AML-193 (cell line): ENCODE results near the gene NXPE2.
"Not testable (repeated sequence)": the region's sequence is repeated elsewhere in the genome, so short reads cannot be mapped to it uniquely, and the experiment has no call there.

Experiments used
- DNase-seq, 2 experiments: peaks; one replicate each; lab custom pipeline; 2025; lab: John Stamatoyannopoulos, UW

Gene NXPE2

DNA sequence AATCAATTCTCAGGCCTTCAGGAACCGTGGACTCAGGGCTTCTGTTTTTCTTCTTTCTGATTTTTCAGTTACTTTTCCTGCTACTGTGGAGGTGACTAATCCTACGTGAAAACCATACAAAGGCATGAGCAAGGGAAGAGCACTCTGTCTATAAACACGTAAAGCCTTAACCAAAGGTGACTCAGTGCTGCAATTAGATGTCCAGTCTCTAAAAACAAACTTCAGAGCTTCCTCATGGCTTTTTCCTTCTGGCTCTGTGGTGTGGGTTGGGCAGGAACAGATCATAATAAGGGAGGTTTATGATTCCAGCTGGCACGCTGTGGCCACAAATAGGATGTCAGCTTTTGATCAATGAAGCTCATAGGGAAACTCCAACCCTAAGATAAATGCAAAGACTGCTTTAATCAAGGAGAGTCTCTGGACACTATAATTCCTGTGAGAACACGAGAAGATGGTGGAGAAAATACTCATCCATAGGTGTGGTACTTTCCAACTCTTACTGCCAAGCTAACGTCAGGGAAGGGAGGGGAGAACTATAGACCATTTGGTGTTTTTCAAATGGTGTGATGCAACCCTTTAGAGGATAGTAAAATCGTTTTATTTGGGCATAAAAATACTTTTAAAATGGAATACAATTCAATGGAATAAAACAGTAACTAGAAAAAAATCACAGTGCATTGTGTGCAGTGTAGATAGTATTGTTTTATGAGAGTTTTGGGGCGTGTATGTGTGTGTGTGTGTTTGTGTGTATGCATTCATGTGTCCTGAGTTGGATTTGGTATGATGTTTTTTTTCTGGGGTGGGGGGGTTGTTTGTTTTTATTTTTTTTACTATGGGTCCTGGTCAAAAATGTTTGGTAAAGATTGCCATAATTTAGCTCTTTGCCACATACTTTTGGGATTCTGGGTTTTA lies at the start of gene NXPE2:
TSS of gene NXPE2 (plus strand) at position 403 of the 912 bp plus-strand sequence. CDS start at position 452, 49 bp downstream.
- no peak for DNase-seq

DNA sequence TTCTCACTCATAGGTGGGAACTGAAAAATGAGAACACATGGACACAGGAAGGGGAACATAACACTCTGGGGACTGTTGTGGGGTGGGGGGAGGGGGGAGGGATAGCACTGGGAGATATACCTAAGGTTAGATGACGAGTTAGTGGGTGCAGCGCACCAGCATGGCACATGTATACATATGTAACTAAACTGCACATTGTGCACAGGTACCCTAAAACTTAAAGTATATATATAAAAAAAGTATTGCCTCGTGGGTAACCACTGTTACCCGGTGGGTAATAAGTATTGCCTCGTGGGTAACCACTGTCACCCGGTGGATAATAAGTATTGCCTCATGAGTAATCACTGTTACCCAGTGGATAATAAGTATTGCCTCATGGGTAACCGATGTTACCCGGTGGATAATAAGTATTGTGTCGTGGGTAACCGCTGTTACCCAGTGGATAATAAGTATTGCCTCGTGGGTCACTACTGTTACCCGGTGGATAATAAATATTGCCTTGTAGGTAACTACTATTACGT lies 46.8 kb upstream of the NXPE2 start:
- not testable (repeated sequence) for DNase-seq

DNA sequence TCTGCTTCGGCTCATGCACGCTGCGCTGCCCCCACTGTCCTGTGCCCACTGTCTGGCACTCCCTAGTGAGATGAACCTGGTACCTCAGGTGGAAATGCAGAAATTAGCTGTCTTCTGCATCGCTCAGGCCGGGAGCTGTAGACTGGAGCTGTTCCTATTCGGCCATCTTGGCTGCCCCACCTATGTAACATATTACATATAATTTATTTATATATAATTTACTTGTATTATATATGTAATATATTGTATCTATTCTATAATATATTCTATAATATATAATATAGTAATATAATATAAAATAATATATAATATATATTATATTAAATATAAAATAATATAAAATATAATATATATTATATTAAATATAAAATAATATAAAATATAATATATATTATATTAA lies 38.9 kb upstream of the NXPE2 start:
- DNase-seq, result not testable (repeated sequence)

DNA sequence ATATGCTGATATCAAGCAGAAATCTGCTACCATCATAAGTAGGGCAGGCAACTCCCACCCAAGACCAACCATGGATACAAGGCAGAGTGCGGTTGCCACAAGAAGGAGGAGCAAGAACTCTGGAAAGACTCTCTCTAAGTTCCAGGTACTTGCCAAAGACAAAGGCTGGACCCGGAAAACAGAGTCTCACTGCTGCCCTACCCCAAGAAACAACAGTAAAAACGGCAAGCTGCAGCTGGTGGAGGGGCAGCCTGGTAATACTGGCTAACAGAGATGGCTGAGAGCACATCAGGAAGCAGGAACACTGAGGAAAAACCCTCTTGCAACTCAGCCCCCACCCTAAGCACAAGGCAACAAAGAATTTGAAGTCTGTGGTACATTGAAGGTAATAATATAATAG lies 27.7 kb upstream of the NXPE2 start:
- DNase-seq, result no peak

DNA sequence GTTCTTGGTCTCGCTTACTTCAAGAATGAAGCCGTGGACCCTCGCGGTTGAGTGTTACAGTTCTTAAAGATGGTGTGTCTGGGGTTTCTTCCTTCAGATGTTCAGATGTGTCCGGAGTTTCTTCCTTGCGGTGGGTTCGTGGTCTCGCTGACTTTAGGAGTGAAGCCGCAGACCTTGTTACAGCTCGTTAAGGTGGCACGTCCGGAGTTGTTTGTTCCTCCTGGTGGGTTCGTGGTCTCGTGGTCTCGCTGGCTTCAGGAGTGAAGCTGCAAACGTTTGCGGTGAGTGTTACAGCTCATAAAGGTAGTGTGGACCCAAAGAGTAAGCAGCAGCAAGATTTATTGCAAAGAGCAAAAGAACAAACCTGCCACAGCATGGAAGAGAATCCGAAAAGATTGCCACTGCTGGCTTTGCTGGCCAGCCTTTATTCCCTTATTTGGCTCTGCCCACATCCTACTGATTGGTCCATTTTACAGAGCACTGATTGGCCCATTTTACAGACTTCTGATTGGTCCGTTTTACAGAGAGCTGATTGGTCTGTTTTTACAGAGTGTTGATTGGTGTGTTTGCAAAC lies 27.1 kb upstream of the NXPE2 start:
- DNase-seq, result no peak

DNA sequence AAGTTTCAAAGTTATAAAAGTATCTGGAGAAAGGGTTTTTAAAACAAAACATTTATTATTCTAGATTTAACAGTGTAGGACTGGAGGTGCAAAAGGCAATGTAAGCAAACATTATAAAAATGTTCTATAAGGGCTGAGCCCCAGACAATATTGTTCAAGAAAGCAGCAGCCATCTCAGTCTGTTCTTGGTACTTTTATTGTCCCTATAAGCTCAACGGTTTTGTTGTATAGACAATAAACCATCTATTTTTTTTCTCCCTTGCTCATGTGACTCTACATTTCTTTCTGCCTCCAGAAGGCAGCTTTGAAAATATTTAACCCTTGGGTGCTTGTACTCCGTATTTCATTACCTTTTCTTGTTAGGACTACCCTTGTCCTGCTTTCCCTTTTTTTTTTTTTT lies 25.2 kb upstream of the NXPE2 start:
- no peak for DNase-seq

DNA sequence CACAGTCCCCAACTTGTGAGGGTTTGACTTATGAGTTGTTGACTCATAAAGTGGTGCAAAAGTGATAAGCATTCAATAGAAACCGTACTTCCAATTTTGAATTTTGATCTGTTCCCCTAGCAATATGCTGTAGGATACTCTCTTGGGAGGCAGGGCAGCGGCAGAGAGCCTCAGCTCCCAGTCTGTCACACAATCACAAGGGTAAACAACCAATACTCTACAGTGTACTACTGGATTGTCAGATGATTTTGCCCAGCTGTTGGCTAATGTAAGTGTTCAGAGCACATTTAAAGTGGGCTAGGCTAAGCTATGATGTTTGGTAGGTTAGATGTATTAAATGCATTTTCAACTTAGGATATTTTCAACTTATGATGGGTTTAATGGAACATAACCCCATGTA lies 13.7 kb upstream of the NXPE2 start:
- DNase-seq, result no peak

DNA sequence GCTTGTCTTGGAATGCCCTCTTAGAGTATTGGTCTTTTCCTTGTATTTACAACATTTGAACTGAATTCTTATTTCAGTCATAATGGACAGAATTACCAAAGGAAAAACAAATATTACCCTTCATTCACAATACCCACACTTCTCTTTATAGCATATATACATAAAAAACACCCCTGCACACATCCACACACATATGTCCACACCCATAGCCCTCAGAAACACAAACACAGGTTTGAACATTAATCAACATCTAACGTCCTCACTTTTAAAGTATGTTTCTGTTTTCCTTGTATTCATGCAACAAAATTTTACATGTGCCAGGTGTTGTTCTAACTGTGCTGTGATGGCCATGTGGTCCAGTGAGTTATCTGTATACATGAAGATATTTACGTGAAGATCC lies 11.6 kb upstream of the NXPE2 start:
- DNase-seq, result no peak

DNA sequence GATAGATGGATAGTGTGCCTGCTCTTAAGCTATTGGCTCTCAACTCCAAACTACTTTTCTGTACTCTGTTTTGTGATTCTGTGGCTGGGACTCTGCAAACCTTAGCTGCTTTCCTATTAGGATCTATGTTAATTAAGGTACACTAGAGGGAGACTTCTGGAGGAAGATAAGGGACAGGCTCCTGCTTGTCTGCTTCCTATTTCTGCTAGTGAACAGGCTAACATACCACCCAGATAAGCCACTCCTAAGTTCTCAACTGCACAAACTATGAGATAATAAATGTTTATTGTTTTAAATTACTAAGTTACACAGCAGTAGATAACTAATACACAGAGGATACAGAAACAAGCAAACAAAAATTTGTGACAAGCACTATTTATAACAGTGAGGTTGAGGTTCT lies 10.2 kb upstream of the NXPE2 start:
- no peak for DNase-seq

DNA sequence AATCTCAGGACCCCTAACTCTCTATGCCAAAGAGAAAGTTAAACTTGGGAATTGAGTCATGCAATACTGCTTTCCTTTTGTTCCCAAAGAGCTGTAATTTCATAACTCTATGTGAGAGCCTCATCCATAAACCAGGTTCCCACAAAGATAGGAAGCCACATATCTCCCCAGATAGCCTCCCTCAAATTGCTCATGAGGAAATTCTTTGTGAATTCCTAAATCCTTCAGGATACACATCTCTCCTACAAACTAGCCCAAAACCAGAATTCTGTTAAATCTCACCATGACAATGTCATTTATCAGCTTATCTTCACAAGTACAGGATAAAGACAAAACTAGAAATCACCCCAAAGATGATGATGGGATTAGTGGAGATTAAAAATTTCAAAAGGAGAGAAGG lies 4.7 kb upstream of the NXPE2 start:
- no peak for DNase-seq

DNA sequence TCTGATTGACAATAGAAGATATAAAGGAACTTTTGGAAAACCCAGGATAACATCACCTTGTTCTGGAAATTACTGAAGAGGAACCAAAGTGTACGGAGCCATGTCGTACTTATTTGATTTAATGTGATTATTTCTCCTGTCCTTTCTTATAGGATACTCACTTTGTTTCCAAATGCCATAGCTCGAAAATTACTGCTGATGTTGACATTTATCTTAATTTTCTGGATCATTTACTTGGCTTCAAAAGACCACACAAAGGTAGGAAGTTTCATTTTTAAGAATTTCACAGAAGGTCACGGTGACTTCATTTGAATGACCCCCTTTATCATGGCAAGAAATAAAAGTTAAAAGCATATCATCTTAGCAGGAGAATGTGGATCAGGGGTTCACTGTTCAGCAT lies 1.2 kb downstream of the NXPE2 start:
- DNase-seq, result no peak

DNA sequence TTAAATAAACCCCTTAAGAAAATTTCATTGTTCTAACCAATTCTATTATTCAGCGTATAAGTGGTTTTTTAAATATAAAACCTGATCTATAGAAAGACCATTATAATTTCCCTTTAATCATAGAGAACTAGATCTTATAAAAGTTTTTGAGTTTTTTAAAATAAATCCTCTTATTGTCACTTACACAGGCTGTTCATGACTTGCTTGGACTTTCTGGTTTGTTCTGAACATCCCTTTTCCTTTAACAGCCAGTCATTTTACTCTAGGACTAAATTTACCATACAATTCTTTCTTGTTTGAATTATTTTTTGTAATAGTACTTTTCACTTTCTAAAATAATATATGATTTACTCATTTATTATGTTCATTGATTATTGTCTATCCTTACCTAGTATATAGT lies 4.7 kb downstream of the NXPE2 start:
- no peak for DNase-seq

DNA sequence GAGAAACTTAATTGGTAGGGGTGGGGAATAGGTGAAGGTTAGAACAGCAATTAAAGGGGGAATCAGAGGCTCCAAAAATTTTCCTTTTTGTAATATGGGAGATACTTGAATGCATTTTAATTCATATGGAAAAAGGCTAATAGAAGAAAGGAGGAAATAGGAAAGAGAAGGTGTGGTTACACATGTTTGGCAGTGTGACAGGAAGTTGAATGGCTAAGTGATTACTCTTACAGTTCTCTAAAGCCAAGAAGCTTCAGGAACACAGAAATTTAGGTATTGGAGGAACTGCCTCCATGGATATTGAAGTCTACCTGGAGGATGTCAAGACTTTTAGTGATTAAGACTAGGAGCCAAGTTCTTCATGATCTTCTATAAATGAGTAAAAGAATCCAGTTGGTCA lies 6.3 kb downstream of the NXPE2 start:
- no peak for DNase-seq

DNA sequence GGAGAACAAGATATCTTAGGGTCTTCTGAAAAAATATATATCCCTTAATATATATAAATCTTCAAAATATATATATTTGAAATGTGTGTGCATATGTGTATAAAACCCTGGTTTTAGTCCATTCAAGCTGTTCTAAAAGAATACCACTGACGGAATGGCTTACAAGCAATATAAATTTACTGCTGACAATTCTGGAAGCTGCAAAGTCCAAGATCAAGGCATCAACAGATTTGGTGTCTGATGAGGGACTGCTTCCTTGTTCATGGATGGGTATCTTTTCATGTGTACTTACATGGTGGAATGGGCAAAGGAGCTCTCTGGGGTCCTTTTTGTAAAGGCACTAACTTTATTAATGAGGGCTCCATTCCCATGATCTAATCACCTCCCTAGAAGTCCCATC lies 6.8 kb downstream of the NXPE2 start:
- no peak for DNase-seq

DNA sequence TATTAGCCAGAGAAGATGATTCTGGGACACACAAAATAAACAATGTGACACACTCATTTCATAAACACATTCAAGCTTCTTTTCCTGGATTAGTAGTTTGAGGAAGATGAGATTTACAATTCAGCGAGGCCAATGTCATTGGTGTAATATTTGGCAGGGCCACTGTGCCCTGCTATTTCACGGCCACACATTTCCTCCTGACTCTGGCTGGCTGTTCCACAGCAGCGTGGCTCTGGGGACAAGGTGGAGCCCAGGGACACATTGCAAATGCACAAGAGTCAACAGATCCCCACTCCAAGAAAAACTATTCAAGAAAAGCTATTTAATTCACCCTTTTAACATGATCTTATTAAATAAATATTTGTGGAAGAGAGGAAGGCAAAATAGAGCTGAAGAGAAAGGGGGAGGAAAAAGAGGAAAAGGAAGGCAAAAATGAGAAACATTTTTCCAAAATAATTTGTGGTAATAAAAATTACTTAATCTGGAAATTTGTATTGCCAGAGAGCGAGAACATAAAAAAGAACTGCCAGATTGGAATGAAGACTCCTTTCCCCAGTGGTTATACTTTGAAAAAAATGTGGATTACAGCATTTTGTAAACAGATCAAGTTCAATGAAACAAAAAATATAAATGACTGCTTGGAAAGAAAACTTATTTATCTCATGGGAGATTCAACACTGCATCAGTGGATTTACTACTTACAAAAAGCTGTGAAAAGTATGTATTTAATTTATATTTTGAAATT lies 27.1 kb downstream of the NXPE2 start:
- DNase-seq, result no peak

DNA sequence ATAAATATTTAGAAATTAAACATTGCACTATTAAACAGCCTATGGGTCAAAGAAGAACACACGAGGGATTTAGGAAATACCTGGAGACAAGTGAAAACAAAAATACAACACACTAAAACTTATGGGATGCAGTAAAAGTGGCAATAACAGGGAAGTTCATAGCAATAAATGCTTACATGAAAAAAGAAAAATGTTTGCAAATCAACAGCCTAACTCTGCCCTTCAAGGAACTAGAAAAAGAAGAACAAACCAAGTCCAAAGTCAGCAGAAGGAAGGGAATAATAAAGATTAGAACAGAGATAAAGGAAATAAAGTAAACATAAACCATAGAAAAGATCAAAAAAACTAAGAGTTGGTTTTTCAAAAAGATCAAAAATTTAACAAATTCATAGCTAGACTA lies 31.6 kb downstream of the NXPE2 start:
- DNase-seq, result no peak

DNA sequence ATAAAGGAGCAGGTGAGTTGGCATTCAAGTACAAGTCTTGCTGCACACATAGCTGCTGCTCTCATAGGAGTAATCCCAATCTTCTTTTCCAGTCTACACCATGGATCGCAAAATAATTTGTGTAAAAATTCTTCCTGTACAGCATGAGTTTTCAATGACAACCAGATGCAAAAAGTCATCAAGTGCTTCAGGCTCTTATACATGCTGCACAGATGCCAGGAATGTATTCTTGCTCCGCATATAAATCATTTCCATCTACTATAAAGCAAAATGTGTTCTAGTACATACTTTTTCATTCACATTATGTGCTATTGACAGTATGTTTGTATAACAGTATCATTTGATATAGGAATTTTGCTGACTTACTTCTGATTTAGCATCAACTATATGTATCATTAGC lies 35.4 kb downstream of the NXPE2 start:
- DNase-seq, result no peak

DNA sequence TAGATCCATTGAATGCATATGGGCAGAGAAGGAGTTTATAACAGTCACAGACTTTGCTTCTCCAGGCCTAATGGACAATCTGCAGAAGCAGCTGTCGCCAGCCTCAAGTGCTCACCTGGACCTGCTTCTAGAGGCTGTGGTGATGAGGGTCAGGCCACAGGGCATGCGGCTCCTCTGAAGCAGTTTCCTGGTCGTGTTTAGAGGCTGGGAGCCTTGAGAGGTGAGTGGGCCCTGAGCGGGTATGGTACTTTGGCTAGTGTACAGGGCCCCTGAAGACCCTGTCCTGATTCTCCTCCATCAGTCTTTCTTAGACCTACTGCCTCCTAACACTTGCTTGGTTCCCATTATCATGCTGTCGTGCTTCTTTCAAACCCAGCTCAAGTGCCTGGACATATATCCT lies 41.2 kb downstream of the NXPE2 start:
- no peak for DNase-seq

DNA sequence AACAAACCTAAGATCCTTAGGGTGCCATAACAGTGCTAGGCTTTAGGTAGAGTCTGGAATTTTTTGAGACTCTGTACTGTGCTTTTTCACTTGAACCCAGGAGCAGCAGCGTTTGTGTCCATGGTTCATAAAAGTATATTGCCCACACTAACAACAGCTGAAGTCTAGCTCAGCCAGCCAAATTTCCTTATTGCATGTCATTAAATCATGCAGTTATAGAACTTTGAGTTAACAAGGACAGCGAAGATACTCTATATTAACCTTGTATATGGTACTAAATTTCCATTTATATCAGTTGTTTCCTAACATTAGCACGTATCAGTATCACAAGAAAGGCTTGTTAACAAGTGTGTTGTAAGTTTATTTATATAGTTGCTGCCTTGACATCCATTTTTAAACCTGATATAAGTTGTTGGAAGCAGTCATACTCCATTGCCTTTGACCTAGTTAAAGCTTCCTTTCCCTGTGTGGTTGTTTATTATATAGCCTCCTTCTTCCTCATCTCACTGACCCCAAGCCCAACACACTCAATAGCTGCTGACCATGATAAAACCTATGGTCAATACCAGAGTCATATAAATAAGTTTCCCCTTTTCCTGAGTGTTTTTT lies 46.7 kb downstream of the NXPE2 start:
- DNase-seq, result no peak

DNA sequence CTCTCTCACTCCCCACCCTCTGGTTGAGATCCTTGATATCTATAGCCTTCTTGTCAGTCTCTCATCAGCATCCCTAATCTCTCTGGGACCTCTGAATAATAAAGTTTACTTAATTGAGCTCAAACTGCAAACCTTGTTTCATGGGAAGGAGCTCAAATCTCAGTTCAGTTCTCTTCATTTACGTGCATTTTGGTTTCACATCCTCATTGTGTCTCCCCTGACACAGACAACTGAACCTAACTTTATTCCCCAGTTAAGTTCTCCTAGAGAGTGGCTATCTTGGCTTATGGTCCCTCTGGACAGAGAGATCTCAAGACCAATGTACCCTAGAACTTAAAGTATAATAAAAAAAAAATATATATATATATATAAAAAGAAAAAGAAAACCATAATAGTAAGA lies 47.3 kb downstream of the NXPE2 start:
- DNase-seq, result no peak

DNA sequence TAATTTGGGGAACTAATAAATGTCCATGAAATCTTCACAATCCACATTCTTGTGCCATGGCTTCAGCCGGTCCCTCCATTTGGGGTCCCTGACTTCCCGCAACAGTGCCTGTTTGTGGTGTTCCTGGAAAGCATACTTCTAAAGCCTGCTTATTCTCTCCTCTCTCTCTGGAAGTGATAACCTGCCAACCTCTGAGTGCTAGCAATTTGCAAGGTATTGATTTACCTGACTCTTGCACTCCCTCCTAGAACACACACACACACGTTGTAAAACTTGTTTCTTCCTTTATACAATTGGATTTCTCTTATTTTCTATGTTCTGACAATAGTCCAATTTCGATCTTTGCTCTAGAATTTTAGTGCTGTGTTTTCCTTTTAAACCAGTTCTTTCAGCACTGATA lies 58.5 kb downstream of the NXPE2 start:
- no peak for DNase-seq

DNA sequence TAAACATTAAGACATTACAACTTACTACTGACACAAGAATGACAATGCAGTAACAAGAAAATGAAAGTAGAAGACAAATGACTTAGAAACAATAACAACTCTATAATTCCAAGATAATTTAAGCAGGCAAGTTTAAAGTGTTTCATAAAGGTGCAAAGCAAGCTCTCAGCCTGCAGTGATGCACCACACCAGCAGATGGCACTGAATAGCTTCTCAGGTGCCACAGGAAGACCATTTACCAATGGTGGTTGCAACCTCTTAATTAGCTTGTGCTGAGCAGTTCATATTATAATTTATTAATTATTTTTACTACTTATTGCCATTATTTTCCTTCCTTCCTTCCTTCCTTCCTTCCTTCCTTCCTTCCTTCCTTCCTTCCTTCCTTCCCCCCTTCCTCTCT lies 60.6 kb downstream of the NXPE2 start:
- peak; percentile 2 to 25 for DNase-seq
